ENCODE results near the gene GRK5.

GRK5 gene

DNA sequence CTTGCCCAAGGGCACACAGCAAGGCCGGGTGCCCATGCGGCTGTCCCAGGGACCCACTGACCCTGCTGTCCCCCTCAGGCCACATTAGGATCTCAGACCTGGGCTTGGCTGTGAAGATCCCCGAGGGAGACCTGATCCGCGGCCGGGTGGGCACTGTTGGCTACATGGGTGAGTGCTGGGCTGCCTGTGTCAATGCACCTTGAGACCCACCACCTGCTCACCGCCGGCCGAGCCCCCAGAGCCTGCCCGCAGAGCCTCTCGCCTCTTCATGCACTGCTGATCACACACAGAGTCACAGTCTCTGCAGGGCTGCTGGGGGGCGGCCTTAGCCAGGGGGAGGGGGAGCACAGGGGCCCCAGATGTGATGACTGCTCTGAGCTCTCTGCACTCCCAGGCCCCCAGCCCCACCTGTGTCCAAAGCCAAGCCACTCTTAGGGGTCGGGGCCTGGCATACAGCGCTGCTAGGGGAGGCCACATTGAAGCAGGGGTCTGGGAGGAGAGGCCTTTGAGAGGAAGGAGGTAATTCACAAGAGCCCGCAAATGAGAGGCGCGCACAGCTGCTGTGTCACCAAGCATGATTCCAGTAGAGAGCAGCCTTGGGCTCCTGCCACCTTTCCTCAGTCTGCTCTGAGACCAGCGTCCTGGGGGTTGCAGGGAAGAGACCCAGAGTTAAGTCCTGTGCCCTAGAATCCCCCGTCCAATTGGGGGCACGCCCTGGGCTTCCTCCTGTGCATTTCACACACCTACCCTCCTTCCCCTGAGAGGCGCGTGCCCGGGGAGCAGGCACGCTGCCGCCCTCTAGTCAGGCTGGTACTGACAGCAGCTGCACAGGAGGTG lies 234.8 kb downstream of the GRK5 start:
- no peak for DNase-seq (ENCODE audit: low read depth in 3 of 3)

DNA sequence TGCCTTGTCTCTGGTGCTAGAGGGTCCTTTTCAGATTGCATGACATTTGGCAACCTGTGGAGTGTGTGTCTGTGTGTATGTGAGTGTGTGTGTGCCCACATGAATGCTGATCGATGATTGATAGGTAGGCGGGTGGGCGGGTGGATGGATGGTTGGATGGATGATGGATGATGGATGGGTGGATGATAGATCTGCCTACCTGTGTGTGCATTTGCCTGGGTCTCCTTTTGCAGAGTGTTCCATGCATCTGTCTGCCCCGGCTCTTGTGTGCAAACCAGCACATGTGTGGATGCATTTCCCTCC lies 235.3 kb downstream of the GRK5 start:
- DNase-seq (ENCODE audit: low read depth in 3 of 3): no peak

DNA sequence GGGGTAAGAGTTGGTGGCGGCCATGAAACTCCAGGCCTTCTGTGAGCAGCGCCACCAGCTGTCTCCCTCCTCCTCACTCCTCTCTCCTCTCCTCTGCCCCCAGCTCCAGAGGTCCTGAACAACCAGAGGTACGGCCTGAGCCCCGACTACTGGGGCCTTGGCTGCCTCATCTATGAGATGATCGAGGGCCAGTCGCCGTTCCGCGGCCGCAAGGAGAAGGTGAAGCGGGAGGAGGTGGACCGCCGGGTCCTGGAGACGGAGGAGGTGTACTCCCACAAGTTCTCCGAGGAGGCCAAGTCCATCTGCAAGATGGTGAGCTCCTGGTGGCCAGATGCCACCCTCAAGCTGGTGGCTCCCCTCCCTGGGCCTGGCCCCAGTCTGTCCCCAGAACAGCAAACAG lies 236.1 kb downstream of the GRK5 start:
- no peak for DNase-seq (ENCODE audit: low read depth in 3 of 3)

DNA sequence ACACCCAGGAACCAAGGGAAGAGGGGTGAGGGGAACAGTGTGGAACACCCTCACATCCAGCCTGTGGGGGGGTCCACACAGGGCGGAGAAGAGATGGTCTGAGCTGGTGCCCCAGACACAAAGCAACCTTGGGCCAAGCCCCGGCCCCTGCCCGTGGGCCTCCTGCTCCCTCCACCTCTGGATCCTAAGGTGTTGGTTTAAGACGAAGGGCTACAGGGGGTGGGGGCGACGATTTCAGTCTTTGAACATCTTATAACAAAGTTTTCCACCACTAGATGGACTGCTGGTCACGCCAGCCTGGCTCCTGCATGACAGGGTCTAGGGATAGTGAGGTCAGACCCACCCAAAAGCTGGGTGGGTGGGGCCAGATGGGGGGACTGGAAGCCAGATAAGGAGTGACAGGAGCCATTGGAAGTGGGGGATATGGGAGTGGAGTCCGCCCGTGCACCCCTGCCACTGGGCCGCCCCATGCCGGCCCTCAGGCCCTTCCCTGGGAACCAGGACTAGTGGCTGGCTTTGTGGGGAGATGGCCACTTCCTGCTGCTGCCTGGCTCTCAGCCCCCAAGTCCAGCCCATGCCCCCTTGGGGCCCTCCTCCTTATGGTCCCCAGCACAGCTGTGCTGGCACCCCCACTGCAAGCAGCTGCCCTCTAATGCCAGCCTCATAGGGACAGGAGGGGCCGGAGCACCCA lies 236.7 kb downstream of the GRK5 start:
- DNase-seq (ENCODE audit: low read depth in 3 of 3): no peak

DNA sequence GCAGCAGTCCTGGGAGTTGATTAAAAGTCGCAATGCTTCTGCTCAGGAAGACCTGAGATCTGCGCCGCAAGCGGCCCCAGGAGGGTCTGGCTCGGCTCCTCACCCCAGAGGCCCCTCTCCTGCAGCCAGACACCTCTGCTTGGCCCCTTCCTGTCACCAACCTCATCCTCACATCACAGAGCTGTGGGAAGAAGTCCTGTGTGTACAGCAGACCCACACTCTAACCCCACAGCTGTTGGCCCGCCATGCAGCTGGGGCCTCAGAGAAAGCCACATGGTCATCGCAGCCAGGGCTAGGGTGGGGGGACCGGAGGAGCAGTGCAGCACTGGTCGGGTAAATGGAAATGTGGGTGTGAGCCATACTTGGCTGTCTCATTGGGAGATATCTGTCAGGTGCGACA lies 237.5 kb downstream of the GRK5 start:
- no peak for DNase-seq (ENCODE audit: low read depth in 3 of 3)

DNA sequence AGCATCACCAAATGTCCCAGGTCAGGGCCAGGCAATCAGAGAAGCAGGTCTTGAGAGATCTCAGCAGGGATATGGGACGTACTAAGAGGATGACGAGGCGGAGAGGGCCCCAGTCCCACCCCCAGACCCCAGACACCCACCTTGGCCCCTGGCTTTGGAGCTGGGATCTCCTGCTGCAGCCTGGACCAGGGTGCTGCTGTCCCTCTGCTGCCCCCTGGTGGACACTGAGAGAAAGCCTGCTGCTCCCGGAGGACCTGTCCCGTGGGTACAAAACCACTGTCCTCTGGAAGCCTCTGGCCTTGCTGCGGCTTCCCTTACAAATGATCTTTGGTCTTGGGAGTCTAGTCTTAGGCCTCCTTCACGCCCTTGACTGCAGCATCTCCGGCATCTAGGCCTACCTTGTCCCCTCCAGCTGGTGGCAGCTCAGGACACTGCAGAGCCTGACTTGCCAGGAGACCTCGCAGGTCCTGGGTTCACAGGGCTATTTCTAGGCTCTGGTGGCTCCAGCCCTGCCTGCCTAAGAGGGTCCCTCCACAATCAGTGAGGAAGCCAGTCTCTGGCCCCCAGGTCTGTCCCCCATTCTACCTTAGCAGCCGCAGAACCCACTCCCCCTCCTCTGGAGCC lies 238.1 kb downstream of the GRK5 start:
- peak; percentile 71 to 78 (median 76) for DNase-seq (ENCODE audit: low read depth in 3 of 3)

DNA sequence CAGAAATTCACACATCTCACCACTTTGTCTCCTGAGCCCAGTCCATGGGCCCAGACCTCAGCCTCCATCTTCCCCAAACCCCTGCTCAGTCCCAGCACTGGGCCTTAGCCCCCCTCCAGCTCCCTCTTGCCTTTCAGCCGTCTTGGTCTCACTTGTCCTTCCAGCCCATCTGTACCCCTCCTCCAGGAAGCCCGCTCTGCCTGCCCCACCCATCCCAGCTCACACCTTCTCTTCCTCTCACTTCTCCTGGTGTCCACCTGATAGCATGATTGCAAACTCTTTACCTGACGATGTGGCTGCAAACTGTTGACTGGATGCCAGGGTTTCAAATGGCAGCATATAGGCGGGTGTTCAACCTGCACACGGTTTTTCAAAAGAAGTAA lies 238.6 kb downstream of the GRK5 start:
- DNase-seq (ENCODE audit: low read depth in 3 of 3): no peak

DNA sequence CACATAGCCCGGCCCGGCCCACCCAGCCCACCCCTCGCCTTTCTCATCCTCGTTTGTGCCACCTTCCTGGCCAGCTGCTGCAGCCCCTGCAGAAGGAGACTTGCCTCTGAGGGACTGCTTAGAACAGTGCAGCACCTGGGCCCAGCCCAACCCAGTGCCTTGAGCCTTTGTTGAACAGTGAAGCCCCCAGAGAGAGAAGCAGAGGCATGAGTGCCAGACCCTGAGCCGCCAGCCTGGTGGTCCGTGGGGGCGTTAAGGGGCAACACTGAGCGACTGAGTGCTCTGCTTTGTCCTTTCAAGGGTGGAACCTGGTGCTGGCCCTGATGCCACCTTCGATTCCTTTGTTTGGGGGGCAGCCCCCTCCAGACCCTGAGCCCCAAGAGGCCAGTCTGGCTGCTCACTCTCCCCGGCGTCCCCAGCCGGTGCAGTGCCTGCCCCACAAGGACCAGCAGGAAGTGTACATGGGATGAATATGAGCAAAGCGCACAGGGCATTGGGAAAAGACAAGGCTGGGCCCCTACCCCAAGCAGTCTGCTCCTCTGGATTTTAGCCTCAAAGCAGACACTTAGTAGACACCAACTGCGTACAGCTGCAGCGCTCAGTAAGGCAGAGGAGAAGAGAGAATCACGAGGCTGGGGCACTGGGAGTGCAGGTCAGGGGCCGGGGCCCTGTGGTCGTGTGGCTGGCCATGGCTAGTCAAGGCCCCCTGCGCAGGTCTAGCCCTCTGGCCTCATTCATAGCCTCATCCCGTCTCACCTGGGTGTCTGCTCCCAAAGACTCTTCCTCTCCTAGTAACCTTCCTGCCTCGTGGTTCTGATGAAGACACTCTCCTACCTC lies 239.3 kb downstream of the GRK5 start:
- DNase-seq (ENCODE audit: low read depth in 3 of 3): no peak

DNA sequence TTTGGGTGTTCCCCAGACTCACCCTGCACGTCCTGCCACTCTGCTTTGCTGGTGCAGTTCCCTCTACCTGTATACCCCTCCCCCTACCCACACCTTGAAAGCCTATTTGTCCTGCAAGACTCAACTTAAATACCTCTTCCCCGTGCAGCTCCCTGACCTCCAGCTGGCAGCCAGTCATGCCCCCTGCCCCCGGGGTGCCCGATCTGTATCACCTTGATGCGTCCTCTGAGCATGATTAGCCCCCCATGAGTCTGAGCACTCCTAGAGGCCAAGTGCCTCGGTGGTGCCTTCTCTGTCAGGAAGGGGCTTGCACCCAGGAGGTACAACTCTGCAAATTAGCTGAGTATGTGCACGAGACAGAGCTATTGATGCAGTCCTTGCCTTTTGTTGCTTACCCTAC lies 240.1 kb downstream of the GRK5 start:
- no peak for DNase-seq (ENCODE audit: low read depth in 3 of 3)

DNA sequence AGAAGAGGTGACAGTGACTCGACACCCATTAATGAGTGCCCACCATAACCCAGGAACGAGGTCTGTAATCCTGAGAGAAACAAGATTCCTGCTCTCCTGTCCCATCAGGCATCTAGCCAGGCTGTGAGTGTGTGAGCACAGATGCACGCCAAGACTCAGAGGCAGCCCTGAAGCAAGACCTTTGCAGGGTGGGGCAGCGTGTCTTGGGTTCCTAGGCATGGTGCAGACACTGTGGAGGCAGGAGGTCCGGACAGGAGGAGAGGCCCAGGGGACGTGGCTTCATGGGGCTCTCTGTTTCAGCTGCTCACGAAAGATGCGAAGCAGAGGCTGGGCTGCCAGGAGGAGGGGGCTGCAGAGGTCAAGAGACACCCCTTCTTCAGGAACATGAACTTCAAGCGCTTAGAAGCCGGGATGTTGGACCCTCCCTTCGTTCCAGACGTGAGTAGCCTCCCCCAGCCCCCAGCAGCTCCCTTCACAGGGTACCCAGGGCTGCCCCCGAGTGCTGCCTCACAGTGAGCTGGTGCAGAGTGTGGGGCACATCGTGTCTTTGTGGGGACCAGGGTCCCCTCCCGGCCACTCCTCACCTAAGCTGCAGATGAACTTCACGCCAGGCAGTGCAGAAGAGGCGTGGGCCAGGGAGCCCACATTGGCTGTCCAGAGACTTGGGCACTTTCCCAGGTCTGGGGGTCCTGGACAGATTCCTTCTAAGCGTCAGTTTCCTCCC lies 240.6 kb downstream of the GRK5 start:
- no peak for DNase-seq (ENCODE audit: low read depth in 3 of 3)

DNA sequence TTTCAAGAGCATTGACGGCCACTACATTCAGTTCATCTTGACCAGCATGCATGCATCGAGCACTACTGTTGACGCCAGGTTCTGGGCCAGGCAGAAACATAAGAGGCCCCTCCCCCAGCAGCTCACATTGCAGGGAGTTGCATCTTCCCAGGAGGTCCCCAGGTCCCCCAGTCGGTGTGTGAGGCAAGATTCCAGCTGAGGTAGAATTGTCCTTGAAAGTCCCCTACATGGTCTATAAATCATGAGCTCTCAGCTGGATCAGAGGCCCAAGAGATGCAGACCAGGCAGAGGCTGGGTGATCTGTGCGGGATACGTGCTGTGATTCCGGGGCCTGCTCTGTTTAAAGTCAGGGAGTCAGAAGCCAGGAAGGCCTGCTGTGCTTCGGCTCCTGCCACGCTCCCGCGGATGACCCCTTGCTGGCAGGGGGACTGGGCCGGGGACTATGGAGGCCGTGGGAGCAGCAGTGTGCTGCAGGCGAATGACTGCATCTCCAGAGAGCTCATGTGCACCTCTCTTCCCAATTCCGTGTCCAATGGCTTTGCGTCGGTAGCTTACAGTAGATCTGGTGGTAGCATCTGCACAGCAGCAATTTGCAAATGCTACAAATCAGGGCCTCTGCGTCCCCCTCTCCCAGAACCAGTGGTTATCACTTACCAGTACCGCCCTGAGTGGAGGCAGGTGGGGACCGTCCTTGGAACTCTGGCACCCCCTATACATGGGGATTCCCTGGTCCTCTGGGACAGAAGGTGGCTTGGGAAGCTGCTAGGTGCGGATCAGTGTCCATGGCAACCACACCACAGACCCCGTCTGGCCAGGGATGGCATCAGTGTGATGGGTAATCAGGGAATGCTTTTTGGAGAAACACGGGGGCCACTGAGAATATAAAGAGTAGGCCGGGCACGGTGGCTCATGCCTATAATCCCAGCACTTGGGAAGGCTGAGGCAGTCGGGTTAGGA lies 241.5 kb downstream of the GRK5 start:
- no peak for DNase-seq (ENCODE audit: low read depth in 3 of 3)

DNA sequence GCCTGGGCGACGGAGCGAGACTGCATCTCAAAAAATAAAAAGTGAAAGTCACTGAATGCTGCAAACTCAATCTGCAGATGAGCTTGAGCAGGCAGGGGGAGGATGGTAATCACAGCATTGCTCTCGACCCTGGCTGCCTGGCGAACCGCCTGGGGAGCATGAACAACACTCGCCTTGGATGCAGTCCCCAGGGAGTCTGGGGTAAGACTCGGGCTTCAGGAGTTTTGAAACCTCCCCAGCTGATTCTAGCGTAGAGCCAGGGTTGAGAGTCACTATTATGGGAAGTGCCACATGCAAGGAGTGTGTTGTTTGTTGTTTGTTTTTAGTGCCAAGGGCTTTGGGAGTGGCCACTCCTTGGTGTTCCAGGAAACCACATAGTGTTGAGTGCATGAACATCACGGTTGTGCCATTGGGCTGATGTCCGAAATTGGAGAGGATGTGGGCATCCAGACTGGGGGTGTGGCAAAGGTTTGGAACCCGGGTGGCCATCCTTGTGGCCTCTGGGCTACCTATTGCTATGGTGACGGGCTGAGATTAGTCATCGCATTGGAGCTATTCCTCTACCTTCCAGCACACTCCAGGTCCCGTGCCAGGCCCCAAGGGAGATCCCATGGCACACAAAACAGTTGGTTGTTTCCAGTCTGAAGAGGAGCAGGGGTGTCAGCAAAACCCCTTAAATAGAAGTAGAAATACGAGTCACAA lies 242.5 kb downstream of the GRK5 start:
- DNase-seq (ENCODE audit: low read depth in 3 of 3): no peak

DNA sequence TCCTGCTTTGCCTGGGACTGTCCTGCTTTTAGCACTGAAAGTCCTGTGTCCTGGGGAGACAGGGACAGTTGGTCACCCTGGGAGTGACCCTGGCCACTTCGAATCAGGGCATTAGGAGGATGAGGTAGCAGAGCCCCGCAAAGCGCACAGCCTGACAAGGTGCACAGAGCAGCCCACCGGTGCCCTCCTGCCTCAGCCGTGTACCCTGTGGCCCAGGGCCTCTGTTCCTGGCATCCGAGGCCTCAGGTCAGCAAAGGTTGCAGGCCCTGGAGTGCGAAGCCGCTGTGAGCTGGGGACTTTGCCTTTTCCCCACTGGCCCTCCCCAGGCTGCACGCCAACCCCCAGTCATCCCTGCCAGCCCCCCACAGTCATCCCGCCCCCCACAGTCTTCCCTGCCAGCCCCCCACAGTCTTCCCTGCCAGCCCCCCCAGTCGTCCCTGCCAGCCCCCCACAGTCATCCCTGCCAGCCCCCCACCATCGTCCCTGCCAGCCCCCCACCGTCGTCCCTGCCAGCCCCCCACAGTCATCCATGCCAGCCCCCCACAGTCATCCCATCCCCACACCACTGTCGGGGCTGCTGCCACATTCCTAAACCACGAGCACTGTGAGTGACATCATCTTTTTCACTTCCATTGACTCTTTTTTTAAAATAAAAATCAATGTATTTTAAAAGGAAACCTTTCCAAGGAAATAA lies 243.4 kb downstream of the GRK5 start:
- no peak for DNase-seq (ENCODE audit: low read depth in 3 of 3)

DNA sequence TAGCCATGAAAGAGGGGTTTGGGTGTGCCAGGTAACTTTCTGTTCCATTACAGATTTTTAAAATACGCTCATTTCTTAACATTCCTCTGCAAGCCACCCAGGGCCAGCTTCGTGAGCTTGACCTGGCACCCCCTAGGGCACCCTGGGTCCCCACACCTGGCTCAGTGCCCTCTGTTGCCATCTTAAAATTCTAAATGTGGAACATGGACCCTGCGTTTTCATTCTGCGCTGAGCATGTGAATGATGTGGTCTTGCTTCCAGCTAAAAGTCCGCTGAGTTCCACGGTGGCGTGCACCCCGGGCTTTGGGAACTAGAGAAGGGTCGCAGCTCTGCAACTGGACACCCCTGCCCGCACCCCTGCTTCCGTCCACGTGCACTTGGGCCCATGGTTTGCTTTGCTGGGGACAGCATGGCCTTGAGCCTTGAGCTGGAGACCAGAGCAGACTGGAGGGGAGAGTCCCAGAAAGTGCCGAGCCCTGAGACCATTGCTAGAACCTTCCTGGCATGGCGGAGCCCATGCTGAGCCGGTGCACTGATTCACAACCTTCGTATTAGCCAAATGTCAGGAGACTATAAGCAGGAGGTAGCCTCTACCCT lies 244.0 kb downstream of the GRK5 start:
- no peak for DNase-seq (ENCODE audit: low read depth in 3 of 3)

DNA sequence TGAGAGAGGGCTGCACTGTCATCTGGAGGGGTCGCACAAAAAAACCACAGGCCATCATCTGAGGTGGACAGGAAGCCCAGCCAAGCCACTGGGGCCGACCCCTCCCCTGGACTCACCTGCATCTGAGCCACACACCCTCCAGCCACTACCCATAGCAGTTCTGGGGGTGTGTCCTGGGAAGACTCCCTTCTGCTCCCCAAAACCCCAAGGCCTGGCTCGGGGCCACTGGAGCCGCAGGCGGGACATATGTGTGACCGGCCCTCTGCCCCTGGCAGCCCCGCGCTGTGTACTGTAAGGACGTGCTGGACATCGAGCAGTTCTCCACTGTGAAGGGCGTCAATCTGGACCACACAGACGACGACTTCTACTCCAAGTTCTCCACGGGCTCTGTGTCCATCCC lies 245.0 kb downstream of the GRK5 start:
- no peak for DNase-seq (ENCODE audit: low read depth in 3 of 3)

DNA sequence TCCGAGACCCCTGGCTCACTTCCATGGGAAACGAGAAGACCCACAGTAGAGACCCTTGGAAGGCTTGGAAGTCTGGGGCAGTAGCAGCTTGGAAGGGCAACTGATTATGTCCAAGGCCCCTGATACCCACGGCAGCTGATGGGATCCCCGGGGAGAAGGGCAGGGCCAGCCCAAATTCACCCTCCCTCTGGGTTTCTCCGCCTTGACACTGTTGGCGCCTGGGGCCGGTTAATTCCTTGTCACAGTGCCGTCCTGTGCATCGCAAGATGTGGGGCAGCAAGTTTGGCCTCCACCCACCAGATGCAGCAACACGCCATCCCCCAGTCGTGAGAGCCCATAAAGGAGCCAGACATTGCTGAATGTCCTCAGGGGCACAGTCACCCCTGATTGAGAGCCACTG lies 245.9 kb downstream of the GRK5 start:
- DNase-seq (ENCODE audit: low read depth in 3 of 3): no peak

DNA sequence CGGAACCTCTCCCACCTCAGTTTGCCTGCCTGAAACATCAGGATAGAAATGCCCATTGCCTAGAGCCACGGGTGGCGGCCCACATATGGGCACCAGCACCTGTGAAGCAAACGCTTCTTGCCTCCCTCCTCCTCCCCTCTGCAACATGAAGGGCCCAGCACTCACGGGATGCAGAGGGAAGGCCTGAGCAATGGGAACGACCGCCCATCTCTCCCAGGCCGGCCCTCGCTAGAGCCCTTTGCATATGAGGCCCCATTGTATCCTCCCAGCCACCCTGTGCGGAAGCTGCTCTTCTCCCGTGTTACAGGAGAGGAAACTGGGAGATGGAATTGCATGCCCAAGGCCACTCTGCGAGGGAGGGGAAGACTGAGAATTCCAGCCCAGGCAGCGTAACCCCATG lies 246.9 kb downstream of the GRK5 start:
- DNase-seq (ENCODE audit: low read depth in 3 of 3): no peak

DNA sequence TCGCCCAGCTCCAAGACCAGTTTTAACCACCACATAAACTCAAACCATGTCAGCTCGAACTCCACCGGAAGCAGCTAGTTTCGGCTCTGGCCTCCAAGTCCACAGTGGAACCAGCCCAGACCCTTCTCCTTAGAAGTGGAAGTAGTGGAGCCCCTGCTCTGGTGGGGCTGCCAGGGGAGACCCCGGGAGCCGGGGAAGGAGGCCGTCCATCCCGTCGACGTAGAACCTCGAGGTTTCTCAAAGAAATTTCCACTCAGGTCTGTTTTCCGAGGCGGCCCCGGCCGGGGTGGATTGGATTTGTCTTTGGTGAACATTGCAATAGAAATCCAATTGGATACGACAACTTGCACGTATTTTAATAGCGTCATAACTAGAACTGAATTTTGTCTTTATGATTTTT lies 247.6 kb downstream of the GRK5 start:
- no peak for DNase-seq (ENCODE audit: low read depth in 3 of 3)

Measured in stimulated activated CD4-positive, alpha-beta T cell treated with anti-CD3 and anti-CD28 coated beads, TNF-alpha, amount 100 ng/mL, for 24 hours (primary cell).